ENCODE measurements around the gene XRCC3. TPM values are rescaled to one million over a fixed set of nuclear protein-coding genes. Genes with fewer than 3 reads are reported as not detected.

XRCC3 gene
- total and polyA plus RNA-seq, 4 donors, result 1.7 to 14.1 (median 2.8) TPM

DNA sequence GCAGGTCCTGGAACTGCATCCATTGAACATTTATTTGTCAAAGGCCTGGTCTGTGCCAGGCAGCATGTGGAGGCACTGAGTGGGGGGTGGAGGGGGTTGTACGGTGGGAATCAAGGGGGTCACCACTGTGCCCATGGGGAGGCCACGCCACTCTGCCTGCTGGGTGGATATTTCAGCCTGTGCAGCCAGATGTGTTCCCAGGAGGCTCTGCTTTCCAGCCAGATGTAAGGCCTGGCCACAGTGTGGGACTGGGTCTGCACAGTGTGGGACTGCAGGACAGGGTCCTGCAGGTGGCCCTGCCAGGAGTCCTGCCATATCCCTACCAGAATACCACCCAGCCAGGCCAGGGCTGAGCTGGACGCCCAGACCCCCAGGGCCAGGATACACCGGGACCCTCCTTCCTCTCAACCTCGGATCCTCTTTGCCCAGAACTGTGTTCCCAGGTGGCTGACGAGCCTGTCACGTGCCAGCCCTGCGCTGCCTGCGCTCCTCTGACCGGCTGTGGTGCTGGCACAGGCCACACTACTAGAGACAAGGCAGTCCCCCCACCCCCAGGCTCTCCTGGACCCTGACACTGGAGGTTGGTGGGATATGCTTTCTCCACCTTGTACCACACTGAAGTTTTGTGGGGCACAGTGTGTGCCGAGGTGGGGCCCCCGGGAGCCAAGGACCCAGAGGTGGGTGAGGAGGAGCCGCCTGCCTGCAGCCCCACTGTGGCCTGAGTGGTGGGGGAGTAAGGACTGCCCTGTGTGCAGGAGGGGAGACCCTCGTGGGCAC lies 17.5 kb downstream of the XRCC3 start:
- H3K36me3 ChIP-seq (ENCODE audit: control insufficient read depth in 4 of 4, insufficient read depth in 3 of 4, low read depth in 1 of 4, low read length in 3 of 4), result peaks cover 14 to 22% (median 20%) of the 10 kb centered on the region in 4 donors
- no peaks in the 10 kb centered on the region for H3K27me3 ChIP-seq (ENCODE audit: control insufficient read depth in 4 of 4, insufficient read depth in 4 of 4, low read length in 3 of 4)
- H3K9ac ChIP-seq (ENCODE audit: low read depth in 1 of 2, low read length in 2 of 2), result no peak overlapping the region
- H3K4me1 ChIP-seq (ENCODE audit: control insufficient read depth in 4 of 4, insufficient read depth in 4 of 4, low read length in 3 of 4), result peaks cover 3 to 30% (median 13%) of the 10 kb centered on the region in 4 donors
- no peaks in the 10 kb centered on the region for H3K9me3 ChIP-seq (ENCODE audit: control insufficient read depth in 4 of 4, low read length in 3 of 4)
- no peak for DNase-seq (ENCODE audit: low spot score)
- no peak overlapping the region for H3K27ac ChIP-seq (ENCODE audit: low read depth in 1 of 2, low read length in 2 of 2)
- WGBS, result 92% methylated on average over 14 of the region's 14 CpGs
- H3K4me3 ChIP-seq (ENCODE audit: low read depth in 1 of 3, low read length in 3 of 3), result no peak overlapping the region
- TF ChIP-seq, protein P1, sequence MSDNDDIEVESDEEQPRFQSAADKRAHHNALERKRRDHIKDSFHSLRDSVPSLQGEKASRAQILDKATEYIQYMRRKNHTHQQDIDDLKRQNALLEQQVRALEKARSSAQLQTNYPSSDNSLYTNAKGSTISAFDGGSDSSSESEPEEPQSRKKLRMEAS (IDR thresholded peaks at IDR 0.05), result no peak

DNA sequence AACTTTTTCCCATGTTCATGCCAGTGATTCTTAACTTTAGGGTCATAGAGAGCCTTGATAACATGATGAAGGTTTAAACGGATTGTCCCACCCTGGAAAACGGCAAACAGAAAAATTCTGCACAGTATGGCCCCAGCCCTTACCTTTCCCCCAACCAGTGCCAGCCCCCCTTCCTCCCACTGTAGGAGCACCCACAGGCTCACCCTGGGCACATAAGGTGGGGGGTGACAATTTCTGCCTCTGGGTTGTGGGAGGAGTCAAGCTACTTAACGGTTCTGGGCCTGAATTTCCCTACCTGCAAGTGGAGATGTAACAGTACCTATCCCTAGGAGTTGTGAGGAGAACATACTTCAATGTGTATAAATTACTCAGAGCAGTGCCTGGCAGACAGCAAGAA lies 18.0 kb downstream of the XRCC3 start:
- H3K36me3 ChIP-seq (ENCODE audit: control insufficient read depth in 4 of 4, insufficient read depth in 3 of 4, low read depth in 1 of 4, low read length in 3 of 4), result peaks cover 17 to 25% (median 21%) of the 10 kb centered on the region in 4 donors
- H3K27me3 ChIP-seq (ENCODE audit: control insufficient read depth in 4 of 4, insufficient read depth in 4 of 4, low read length in 3 of 4), result no peaks in the 10 kb centered on the region
- 62% methylated on average over 3 of the region's 3 CpGs for WGBS
- H3K4me1 ChIP-seq (ENCODE audit: control insufficient read depth in 4 of 4, insufficient read depth in 4 of 4, low read length in 3 of 4), result peaks cover 3 to 27% (median 12%) of the 10 kb centered on the region in 4 donors
- no peak overlapping the region for H3K9ac ChIP-seq (ENCODE audit: low read depth in 1 of 2, low read length in 2 of 2)
- H3K4me3 ChIP-seq (ENCODE audit: low read depth in 1 of 3, low read length in 3 of 3), result no peak overlapping the region
- TF ChIP-seq HNF4A (conservative IDR thresholded peaks at IDR 0.05), result no peak
- no peak for TF ChIP-seq GABPA (IDR thresholded peaks at IDR 0.05 in 1 of 2, conservative IDR thresholded peaks at IDR 0.05 in 1 of 2)
- TF ChIP-seq, protein P2, sequence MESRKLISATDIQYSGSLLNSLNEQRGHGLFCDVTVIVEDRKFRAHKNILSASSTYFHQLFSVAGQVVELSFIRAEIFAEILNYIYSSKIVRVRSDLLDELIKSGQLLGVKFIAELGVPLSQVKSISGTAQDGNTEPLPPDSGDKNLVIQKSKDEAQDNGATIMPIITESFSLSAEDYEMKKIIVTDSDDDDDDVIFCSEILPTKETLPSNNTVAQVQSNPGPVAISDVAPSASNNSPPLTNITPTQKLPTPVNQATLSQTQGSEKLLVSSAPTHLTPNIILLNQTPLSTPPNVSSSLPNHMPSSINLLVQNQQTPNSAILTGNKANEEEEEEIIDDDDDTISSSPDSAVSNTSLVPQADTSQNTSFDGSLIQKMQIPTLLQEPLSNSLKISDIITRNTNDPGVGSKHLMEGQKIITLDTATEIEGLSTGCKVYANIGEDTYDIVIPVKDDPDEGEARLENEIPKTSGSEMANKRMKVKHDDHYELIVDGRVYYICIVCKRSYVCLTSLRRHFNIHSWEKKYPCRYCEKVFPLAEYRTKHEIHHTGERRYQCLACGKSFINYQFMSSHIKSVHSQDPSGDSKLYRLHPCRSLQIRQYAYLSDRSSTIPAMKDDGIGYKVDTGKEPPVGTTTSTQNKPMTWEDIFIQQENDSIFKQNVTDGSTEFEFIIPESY (IDR thresholded peaks at IDR 0.05), result no peak
- no peak for TF ChIP-seq JUND (IDR thresholded peaks at IDR 0.05)
- TF ChIP-seq TAF1 (conservative IDR thresholded peaks at IDR 0.05), result no peak
- no peak for TF ChIP-seq YY1 (IDR thresholded peaks at IDR 0.05)
- TF ChIP-seq RAD21 (IDR thresholded peaks at IDR 0.05), result no peak
- no peak for TF ChIP-seq FOXA2 (IDR thresholded peaks at IDR 0.05)
- no peak for TF ChIP-seq RXRA (IDR thresholded peaks at IDR 0.05)
- TF ChIP-seq HNF4G (IDR thresholded peaks at IDR 0.05), result no peak
- H3K27ac ChIP-seq (ENCODE audit: low read depth in 1 of 2, low read length in 2 of 2), result no peak overlapping the region
- no peaks in the 10 kb centered on the region for H3K9me3 ChIP-seq (ENCODE audit: control insufficient read depth in 4 of 4, low read length in 3 of 4)
- DNase-seq (ENCODE audit: low spot score), result no peak

DNA sequence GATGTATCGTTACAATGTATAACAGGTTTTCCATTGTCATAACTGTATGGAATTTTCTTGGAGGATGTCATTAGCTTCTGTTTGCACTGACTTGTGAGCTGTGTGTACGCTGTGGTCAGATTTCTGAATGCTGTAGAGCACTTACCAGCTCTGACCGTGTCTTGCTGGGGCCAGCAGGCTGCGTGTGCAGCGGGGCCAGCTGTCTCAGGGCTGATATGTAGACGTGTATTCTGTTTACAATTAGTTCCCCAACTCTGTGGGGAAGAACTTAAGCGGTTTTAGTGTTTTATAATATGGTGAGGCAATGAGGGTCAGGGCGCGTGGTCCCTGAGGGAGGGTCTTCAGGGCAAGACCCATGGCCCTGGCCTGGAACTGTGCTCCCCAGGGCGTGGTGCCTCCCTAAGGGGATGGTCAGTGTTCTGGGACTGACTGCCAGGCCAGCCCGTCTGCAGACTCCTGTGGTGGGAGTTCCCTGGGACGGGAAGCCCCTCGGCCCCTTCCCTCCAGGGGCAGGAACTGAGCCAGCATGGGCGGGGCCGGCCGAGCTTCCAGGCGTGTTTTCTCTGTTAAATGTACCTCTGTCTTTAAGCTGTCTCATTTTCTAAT lies 18.7 kb downstream of the XRCC3 start:
- Histone ChIP-seq H3K9ac (ENCODE audit: low read depth in 1 of 2, low read length in 2 of 2) (no peak overlapping the region), H3K27me3 (ENCODE audit: control insufficient read depth in 4 of 4, insufficient read depth in 4 of 4, low read length in 3 of 4) (no peaks in the 10 kb centered on the region), H3K4me1 (ENCODE audit: control insufficient read depth in 4 of 4, insufficient read depth in 4 of 4, low read length in 3 of 4) (peaks cover 3 to 22% (median 12%) of the 10 kb centered on the region in 4 donors), H3K9me3 (ENCODE audit: control insufficient read depth in 4 of 4, low read length in 3 of 4) (no peaks in the 10 kb centered on the region), H3K4me3 (ENCODE audit: low read depth in 1 of 3, low read length in 3 of 3) (no peak overlapping the region), H3K27ac (ENCODE audit: low read depth in 1 of 2, low read length in 2 of 2) (no peak overlapping the region), H3K36me3 (ENCODE audit: control insufficient read depth in 4 of 4, insufficient read depth in 3 of 4, low read depth in 1 of 4, low read length in 3 of 4) (peaks cover 19 to 27% (median 22%) of the 10 kb centered on the region in 4 donors)
- 60% methylated on average over 17 of the region's 17 CpGs for WGBS
- DNase-seq (ENCODE audit: low spot score), result no peak
- TF ChIP-seq, protein P3, sequence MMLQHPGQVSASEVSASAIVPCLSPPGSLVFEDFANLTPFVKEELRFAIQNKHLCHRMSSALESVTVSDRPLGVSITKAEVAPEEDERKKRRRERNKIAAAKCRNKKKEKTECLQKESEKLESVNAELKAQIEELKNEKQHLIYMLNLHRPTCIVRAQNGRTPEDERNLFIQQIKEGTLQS (IDR thresholded peaks at IDR 0.05), result no peak
- TF ChIP-seq NR2F2 (IDR thresholded peaks at IDR 0.05), result peak; percentile 75

Data from liver (tissue), 9 donors.